ENCODE data around the gene PACRG. TPM values are rescaled to one million over a fixed set of nuclear protein-coding genes. Genes with fewer than 3 reads are reported as not detected.
A peak's percentile ranks its signal among the peaks of the same experiment; 100 is the strongest.

The PACRG gene
- total and polyA plus RNA-seq, 4 donors = 0.47 to 3.8 (median 2.4) TPM

- Histone ChIP-seq H3K27ac (ENCODE audit: low read depth in 1 of 2, low read length in 2 of 2) (no peak overlapping the region), H3K4me1 (ENCODE audit: control insufficient read depth in 4 of 4, insufficient read depth in 4 of 4, low read length in 3 of 4) (peaks cover 0 to 16% (median 10%) of the 10 kb centered on the region in 4 donors), H3K36me3 (ENCODE audit: control insufficient read depth in 4 of 4, insufficient read depth in 3 of 4, low read depth in 1 of 4, low read length in 3 of 4) (no peaks in the 10 kb centered on the region), H3K9me3 (ENCODE audit: control insufficient read depth in 4 of 4, low read length in 3 of 4) (no peaks in the 10 kb centered on the region), H3K9ac (ENCODE audit: low read depth in 1 of 2, low read length in 2 of 2) (no peak overlapping the region), H3K27me3 (ENCODE audit: control insufficient read depth in 4 of 4, insufficient read depth in 4 of 4, low read length in 3 of 4) (no peaks in the 10 kb centered on the region), H3K4me3 (ENCODE audit: low read depth in 1 of 3, low read length in 3 of 3) (no peak overlapping the region)
- WGBS = over 99% methylated on average over 2 of the region's 2 CpGs
- TF ChIP-seq YY1 (IDR thresholded peaks at IDR 0.05) (no peak), TAF1 (conservative IDR thresholded peaks at IDR 0.05) (no peak), RAD21 (IDR thresholded peaks at IDR 0.05) (no peak), RXRA (IDR thresholded peaks at IDR 0.05) (no peak), CTCF (IDR thresholded peaks at IDR 0.05; ENCODE audit: low read depth, low read length, missing input control) (no peak), ATF3 (IDR thresholded peaks at IDR 0.05) (no peak), FOXA2 (IDR thresholded peaks at IDR 0.05) (no peak), GABPA (IDR thresholded peaks at IDR 0.05 in 1 of 2, conservative IDR thresholded peaks at IDR 0.05 in 1 of 2) (no peak), JUND (IDR thresholded peaks at IDR 0.05) (no peak), HNF4A (conservative IDR thresholded peaks at IDR 0.05) (no peak), HNF4G (IDR thresholded peaks at IDR 0.05) (no peak)
- TF ChIP-seq, protein P1, sequence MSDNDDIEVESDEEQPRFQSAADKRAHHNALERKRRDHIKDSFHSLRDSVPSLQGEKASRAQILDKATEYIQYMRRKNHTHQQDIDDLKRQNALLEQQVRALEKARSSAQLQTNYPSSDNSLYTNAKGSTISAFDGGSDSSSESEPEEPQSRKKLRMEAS (IDR thresholded peaks at IDR 0.05) = no peak
- TF ChIP-seq, protein P2, sequence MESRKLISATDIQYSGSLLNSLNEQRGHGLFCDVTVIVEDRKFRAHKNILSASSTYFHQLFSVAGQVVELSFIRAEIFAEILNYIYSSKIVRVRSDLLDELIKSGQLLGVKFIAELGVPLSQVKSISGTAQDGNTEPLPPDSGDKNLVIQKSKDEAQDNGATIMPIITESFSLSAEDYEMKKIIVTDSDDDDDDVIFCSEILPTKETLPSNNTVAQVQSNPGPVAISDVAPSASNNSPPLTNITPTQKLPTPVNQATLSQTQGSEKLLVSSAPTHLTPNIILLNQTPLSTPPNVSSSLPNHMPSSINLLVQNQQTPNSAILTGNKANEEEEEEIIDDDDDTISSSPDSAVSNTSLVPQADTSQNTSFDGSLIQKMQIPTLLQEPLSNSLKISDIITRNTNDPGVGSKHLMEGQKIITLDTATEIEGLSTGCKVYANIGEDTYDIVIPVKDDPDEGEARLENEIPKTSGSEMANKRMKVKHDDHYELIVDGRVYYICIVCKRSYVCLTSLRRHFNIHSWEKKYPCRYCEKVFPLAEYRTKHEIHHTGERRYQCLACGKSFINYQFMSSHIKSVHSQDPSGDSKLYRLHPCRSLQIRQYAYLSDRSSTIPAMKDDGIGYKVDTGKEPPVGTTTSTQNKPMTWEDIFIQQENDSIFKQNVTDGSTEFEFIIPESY (IDR thresholded peaks at IDR 0.05) = no peak
- DNase-seq (ENCODE audit: low spot score) = no peak
Measured at GRCh38 chr6:163206196-163206595, 478.4 kb downstream of the PACRG start.

DNA sequence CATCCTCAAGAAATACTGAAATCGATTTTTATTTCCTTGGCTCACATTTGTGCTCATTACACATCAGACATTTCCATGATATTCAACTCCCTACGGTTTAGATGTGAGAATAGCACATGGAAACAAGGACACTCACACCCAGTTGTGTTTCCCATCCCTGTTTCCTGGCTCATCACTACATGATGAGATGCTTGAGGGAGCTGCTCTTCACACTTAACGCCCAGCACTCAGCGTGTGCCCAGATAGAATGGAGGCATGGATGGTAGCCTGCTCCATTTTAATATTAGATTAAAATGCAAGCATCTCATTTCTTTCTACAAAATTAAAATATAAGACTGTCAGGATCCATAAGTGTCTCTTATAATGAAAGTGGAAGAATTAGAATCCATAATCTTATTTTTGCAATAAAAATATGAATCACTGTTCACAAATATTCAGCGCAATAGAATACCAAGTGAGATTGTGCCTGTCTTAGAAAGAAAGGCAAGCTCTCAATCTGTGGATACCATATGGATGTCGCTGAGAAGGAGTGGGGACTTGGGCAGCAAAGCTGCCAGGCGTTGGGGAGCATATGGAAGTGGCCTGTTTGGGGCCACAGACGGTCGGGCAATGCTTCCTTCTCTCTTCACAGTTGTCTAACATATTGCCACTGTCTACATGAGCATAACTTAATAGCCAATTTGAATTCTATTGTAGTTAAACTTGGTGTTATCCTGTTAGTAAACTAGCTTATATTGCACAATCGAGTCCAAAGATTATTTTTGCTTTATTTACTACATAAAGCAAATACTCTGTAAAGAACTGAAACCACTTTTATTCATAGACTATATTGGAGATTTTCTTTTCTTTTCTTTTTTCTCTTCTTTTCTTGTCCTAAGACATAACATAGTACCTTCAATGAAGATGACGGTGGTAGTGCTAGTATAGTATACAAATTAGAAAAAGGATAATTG, 479.9 kb downstream of the PACRG start:
- Histone ChIP-seq H3K27me3 (ENCODE audit: control insufficient read depth in 4 of 4, insufficient read depth in 4 of 4, low read length in 3 of 4) (no peaks in the 10 kb centered on the region), H3K9ac (ENCODE audit: low read depth in 1 of 2, low read length in 2 of 2) (no peak overlapping the region), H3K9me3 (ENCODE audit: control insufficient read depth in 4 of 4, low read length in 3 of 4) (peaks cover 0 to 6% (median 2%) of the 10 kb centered on the region in 4 donors), H3K4me3 (ENCODE audit: low read depth in 1 of 3, low read length in 3 of 3) (no peak overlapping the region), H3K36me3 (ENCODE audit: control insufficient read depth in 4 of 4, insufficient read depth in 3 of 4, low read depth in 1 of 4, low read length in 3 of 4) (no peaks in the 10 kb centered on the region), H3K4me1 (ENCODE audit: control insufficient read depth in 4 of 4, insufficient read depth in 4 of 4, low read length in 3 of 4) (peaks cover 0 to 16% (median 10%) of the 10 kb centered on the region in 4 donors), H3K27ac (ENCODE audit: low read depth in 1 of 2, low read length in 2 of 2) (peak overlapping the region in 1 of 2 donors; percentile 12)
- DNase-seq (ENCODE audit: low spot score) = no peak
- TF ChIP-seq SP1 (IDR thresholded peaks at IDR 0.05) (peak; percentile 59), HNF4A (conservative IDR thresholded peaks at IDR 0.05) (peak; percentile 78 to 83), RAD21 (IDR thresholded peaks at IDR 0.05) (peak; percentile 5 to 19), ATF3 (IDR thresholded peaks at IDR 0.05) (no peak), RXRA (IDR thresholded peaks at IDR 0.05) (no peak), HNF4G (IDR thresholded peaks at IDR 0.05) (peak; percentile 23), FOXA2 (IDR thresholded peaks at IDR 0.05) (peak; percentile 44), YY1 (IDR thresholded peaks at IDR 0.05) (no peak)
- 74% methylated on average over 11 of the region's 11 CpGs for WGBS
